GM21825 (cell line): ENCODE measurements around the gene MAEA.

ENCODE experiments used
- ATAC-seq: cut with Tn5 transposase; IDR thresholded peaks from one replicate; pipeline ENCODE4 v1.9.1; 2021; ENCODE audit warnings: mild to moderate bottlenecking, moderate library complexity; ENCODE audit not compliant: unreplicated experiment

MAEA gene

GRCh38 chr4:1249731-1250526, 39.8 kb upstream of the MAEA start:
- peak; percentile 13 for ATAC-seq

- no peak for ATAC-seq
Measured at GRCh38 chr4:1250527-1250812, 39.2 kb upstream of the MAEA start.

- no peak for ATAC-seq
Measured at GRCh38 chr4:1250921-1251772, 38.5 kb upstream of the MAEA start.

GRCh38 chr4:1251773-1252066, 38.0 kb upstream of the MAEA start:
- no peak for ATAC-seq

GRCh38 chr4:1252928-1253492, 36.7 kb upstream of the MAEA start:
- no peak for ATAC-seq

- no peak for ATAC-seq
Measured at GRCh38 chr4:1253831-1254230, 35.9 kb upstream of the MAEA start.

GRCh38 chr4:1255151-1255550, 34.5 kb upstream of the MAEA start:
- ATAC-seq = no peak

- no peak for ATAC-seq
Measured at GRCh38 chr4:1255699-1256098, 34.0 kb upstream of the MAEA start.

GRCh38 chr4:1258457-1258856, 31.2 kb upstream of the MAEA start:
- no peak for ATAC-seq

- ATAC-seq = no peak
Measured at GRCh38 chr4:1259966-1260365, 29.7 kb upstream of the MAEA start.

GRCh38 chr4:1260418-1261106, 29.1 kb upstream of the MAEA start:
- ATAC-seq = no peak

GRCh38 chr4:1261107-1261928, 28.4 kb upstream of the MAEA start:
- ATAC-seq = no peak

- ATAC-seq = no peak
Measured at GRCh38 chr4:1264942-1265341, 24.7 kb upstream of the MAEA start.

GRCh38 chr4:1265351-1265750, 24.3 kb upstream of the MAEA start:
- ATAC-seq = no peak

GRCh38 chr4:1266881-1267763, 22.6 kb upstream of the MAEA start:
- ATAC-seq = no peak

- no peak for ATAC-seq
Measured at GRCh38 chr4:1269209-1269608, 20.5 kb upstream of the MAEA start.

GRCh38 chr4:1271686-1272085, 18.0 kb upstream of the MAEA start:
- ATAC-seq = no peak

- no peak for ATAC-seq
Measured at GRCh38 chr4:1274871-1275270, 14.8 kb upstream of the MAEA start.

GRCh38 chr4:1276984-1277383, 12.7 kb upstream of the MAEA start:
- ATAC-seq = no peak
